Airway epithelial cell (primary cell): ENCODE measurements around the gene ZNF677. TPM values are rescaled to one million over a fixed set of nuclear protein-coding genes. Genes with fewer than 3 reads are reported as not detected.

Experiments used
- total RNA-seq: library from RNA; depleted of rRNA; stranded (reverse); fragments of >200 nt; gene quantifications from 2 replicates; pipeline ENCODE4 v1.2.3, GENCODE V29; 2015

The ZNF677 gene
- total RNA-seq, result 3.9 and 7.7 TPM in 2 replicates

GRCh38 chr19:53254411-53255341, at the start of gene ZNF677:
Gene ZNF677 (minus strand): TSS chr19:53254873. CDS start chr19:53251550, 3,323 bp downstream.

GRCh38 chr19:53267623-53268022, 12.9 kb upstream of the ZNF677 start, which contains the start of gene VN1R4:
Gene VN1R4 (minus strand): TSS chr19:53267723. CDS start chr19:53267665, 58 bp downstream.

GRCh38 chr19:53257715-53258342, 3.2 kb upstream of the ZNF677 start, which contains the start of gene VN1R2:
Gene VN1R2 (plus strand): TSS chr19:53258292. CDS start chr19:53258376, 84 bp downstream.

GRCh38 chr19:53192771-53193534, 61.7 kb downstream of the ZNF677 start, which contains the start of gene ZNF665:
Gene ZNF665 (minus strand): TSS chr19:53193358. CDS start chr19:53182898, 10,460 bp downstream.

Other genes starting within 250 kb of the ZNF677 start
- not detected in 2 replicates for gene ERVV-1, start 241.0 kb downstream of the ZNF677 start, total RNA-seq
- gene ERVV-2, start 210.1 kb downstream of the ZNF677 start, total RNA-seq, result not detected in 2 replicates
- 7.3 and 12.7 TPM in 2 replicates for gene ZNF160, start 151.5 kb downstream of the ZNF677 start, total RNA-seq
- 0.84 and 2.3 TPM in 2 replicates for gene ZNF415, start 122.0 kb downstream of the ZNF677 start, total RNA-seq
- 1.3 and 1.7 TPM in 2 replicates for gene ZNF347, start 95.8 kb downstream of the ZNF677 start, total RNA-seq
- 0.85 and 4.6 TPM in 2 replicates for gene ZNF665, start 61.5 kb downstream of the ZNF677 start, total RNA-seq
- not detected in 2 replicates for gene VN1R2, start 3.4 kb upstream of the ZNF677 start, total RNA-seq
- gene VN1R4, start 12.8 kb upstream of the ZNF677 start, total RNA-seq, result not detected in 2 replicates
- gene ZNF845, start 78.9 kb upstream of the ZNF677 start, total RNA-seq, result 3.3 and 4.4 TPM in 2 replicates
- gene ZNF525, start 110.8 kb upstream of the ZNF677 start, total RNA-seq, result 3.7 and 4.8 TPM in 2 replicates
- gene ZNF765, start 140.3 kb upstream of the ZNF677 start, total RNA-seq, result 3.5 and 5.1 TPM in 2 replicates
- 7.2 and 7.3 TPM in 2 replicates for gene ZNF761, start 177.1 kb upstream of the ZNF677 start, total RNA-seq
- 1.3 and 3.1 TPM in 2 replicates for gene ZNF813, start 212.9 kb upstream of the ZNF677 start, total RNA-seq